Measurements from ENCODE around the gene AFTPH.

The AFTPH gene

GRCh38 chr2:64534363-64534762, 10.2 kb downstream of the AFTPH start:
- in situ Hi-C loops (cut with MboI; ENCODE audit: low sequenced_read_pairs, unreplicated experiment), result no loop called here
- no peak for DNase-seq (ENCODE audit: low spot score)
- no peak for TF ChIP-seq CTCF (IDR thresholded peaks at IDR 0.05; ENCODE audit: borderline replicate concordance, control extremely low read depth, extremely low read depth, insufficient read depth, missing control alignments)

DNA sequence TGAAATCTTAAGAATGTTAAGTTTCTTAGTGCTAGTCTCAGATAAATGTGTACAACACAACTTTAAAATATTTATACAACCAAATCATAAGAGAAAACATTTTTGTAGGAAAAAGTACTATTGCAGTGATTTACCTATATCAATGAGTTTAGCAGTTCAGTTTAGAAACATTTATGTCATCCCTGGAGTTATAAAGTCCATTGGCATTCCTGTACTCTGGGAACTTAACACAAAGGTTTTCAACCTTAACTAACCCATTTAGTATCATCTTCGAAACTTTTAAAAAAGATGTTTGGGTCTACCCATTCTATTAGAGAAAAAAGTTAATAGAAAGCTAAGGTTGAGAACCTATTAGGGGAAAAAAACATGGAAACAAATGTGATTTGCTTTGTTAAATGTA, 10.9 kb downstream of the AFTPH start:
- TF ChIP-seq CTCF (IDR thresholded peaks at IDR 0.05; ENCODE audit: borderline replicate concordance, control extremely low read depth, extremely low read depth, insufficient read depth, missing control alignments), result no peak
- no peak for DNase-seq (ENCODE audit: low spot score)
- in situ Hi-C loops (cut with MboI; ENCODE audit: low sequenced_read_pairs, unreplicated experiment), result no loop called here

DNA sequence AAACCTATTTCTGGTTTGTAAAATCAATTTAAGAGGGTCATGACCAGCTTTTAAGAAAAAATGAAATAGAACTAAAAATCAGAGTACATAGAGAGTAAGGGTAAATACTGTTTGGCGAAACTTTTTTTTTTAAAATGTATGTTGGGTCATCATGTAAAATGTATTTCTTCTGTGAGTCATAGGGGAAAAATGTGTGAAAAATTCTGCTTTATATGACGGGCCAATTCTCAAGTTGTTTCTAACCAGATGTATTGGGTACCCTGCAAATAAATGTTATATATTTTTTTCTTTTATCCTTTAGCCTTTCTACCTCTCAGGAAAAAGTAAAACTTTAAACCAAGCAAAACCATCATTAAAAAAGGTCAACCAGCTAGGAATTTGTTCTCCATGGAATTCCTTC, 13.9 kb downstream of the AFTPH start:
- no peak for TF ChIP-seq CTCF (IDR thresholded peaks at IDR 0.05; ENCODE audit: borderline replicate concordance, control extremely low read depth, extremely low read depth, insufficient read depth, missing control alignments)
- DNase-seq (ENCODE audit: low spot score), result no peak
- in situ Hi-C loops (cut with MboI; ENCODE audit: low sequenced_read_pairs, unreplicated experiment), result no loop called here

DNA sequence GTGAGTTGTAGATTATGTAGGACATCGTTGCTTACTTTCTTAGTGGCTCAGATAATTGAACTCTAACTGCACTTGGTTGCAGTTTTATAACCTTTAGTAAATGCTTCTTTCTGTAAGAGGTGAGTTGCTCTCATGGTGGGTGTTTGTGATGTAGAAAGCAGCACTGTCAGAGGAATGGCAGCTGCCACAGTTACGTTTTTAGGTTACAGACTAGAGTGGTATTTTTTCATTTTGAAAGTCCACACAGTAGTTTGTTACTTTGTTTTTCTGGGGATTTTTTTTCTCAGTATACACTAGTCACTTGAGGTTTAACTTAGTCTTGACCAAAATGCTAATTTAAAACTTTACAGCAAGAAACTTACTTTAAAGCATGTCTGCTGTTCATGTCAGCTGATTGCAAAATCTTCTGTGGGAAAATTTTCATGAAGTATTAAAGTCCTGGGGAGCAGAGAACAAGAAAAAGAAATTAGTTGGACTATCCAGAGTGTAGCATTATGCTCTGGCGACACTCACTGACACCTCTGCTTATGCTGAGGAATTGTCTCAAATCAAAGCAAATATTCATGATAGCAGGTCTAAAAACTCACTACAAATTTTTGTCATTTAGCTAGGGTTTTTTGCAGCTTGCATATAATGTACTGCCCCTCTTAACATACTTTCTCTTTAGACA, 14.8 kb downstream of the AFTPH start:
- no peak for TF ChIP-seq CTCF (IDR thresholded peaks at IDR 0.05; ENCODE audit: borderline replicate concordance, control extremely low read depth, extremely low read depth, insufficient read depth, missing control alignments)
- DNase-seq (ENCODE audit: low spot score), result peak; percentile 25
- in situ Hi-C loops (cut with MboI; ENCODE audit: low sequenced_read_pairs, unreplicated experiment), result no loop called here

DNA sequence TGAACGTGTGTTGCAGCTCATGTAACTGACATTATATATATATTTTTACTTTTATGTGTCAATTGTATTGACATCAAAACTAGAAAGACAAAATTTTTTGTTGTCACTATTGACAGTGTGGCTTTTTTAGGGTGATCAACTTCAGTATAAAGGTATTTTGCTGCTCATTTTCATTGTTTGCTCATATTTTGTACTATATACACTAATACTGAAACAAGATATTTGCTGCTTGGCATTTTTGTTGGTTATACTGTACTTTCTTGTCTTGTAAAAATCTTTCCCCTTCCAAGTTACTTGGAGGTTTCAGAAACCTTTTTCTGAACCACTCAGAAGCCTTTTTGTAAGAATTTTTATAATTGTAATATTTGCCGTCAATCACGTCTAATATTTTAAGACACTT, 16.5 kb downstream of the AFTPH start:
- no peak for TF ChIP-seq CTCF (IDR thresholded peaks at IDR 0.05; ENCODE audit: borderline replicate concordance, control extremely low read depth, extremely low read depth, insufficient read depth, missing control alignments)
- DNase-seq (ENCODE audit: low spot score), result no peak
- in situ Hi-C loops (cut with MboI; ENCODE audit: low sequenced_read_pairs, unreplicated experiment), result no loop called here

DNA sequence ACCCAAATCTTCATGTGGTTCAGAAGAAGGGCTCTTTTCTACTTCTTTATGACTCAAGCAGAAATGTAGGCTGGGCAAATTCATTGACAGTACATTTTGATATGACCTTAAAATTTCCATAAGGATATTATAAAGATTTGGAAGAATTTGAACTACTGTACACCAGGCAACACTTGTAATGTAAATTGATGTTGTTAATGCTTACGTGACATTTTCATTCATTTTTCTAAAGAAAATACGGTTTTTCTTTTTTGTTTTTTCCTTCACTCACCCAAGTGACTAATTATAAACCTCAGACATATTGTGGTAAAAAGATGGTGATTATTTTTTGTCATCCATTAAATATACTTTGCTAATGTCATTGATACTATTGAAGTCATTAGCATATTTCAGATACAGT, 17.4 kb downstream of the AFTPH start:
- in situ Hi-C loops (cut with MboI; ENCODE audit: low sequenced_read_pairs, unreplicated experiment), result no loop called here
- TF ChIP-seq CTCF (IDR thresholded peaks at IDR 0.05; ENCODE audit: borderline replicate concordance, control extremely low read depth, extremely low read depth, insufficient read depth, missing control alignments), result no peak
- no peak for DNase-seq (ENCODE audit: low spot score)
